Ramos (cell line): ENCODE measurements around the gene GPC3.

ENCODE experiments used
- in situ Hi-C: fragments of 300-500 bp; cut with MboI; formaldehyde crosslinking; loops from one replicate; pipeline ENCODE4 v1.14.3; 2022; ENCODE audit warnings: low sequenced_read_pairs; ENCODE audit not compliant: unreplicated experiment

The GPC3 gene

DNA sequence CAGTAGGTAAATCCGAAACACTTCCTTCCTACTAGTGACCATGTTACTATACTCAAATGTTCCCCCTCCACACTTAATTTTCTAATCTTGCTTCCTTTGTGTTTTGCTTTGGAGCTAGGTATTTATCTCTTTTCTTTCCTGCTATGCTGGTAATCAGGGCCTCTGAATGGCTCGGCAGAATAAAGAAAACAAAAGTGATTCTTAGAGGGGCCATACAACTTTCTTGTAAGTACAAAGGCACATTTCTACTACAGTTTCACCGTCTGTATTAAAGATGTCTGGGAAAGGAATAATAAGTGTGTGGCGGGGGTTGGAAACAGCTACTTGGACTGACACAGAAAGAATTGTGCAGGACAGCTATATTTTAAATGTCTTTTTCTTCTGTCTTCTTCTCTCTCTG lies 50.3 kb downstream of the GPC3 start:
- in situ Hi-C loops: no loop called here

DNA sequence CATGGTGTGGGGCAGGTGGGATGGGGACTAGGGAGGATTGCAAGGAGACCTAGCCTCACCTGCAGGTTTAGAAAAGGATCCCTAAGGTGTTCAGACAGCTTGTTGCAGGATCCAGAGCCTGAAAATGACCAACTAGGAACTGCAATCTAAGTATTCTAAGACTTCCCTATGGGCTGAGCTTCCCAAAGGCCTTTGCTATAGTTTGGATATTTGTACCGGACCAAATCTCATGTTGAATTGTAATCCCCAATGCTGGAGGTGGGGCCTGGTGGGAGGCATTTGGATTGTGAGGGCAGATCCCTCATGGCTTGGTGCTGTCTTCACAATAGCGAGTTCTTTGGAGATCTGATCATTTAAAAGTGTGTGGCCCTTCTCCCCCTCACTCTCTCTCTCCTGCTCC lies 52.1 kb downstream of the GPC3 start:
- in situ Hi-C loops: no loop called here

DNA sequence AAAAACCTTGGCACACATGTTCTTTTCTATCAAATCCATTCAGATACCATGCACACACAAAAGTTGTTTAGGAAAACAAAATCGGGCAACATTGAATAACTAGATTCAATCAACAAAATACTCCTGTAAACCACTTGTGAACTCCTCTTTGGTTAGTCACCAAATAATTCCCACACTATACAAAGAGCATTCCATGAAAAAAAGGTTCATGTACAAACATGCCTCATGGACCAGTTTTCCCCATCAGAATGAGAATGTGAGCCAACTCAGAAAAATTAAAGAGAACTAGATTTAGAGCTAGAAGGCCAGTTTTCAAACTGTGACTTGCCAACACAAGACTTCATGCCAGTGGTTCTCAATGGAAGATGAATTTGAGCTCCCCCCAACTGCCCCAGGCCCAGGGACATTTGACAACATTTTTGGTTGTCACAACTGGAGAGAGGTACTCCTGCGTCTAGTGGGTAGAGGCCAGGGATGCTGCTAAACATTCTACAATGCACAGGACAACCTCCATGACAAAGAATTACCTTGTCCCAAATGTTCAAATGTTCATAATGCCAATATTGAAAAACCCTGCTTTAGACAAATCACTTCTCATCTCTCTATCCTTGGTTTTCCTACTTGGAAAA lies 55.4 kb downstream of the GPC3 start:
- in situ Hi-C loops: no loop called here

DNA sequence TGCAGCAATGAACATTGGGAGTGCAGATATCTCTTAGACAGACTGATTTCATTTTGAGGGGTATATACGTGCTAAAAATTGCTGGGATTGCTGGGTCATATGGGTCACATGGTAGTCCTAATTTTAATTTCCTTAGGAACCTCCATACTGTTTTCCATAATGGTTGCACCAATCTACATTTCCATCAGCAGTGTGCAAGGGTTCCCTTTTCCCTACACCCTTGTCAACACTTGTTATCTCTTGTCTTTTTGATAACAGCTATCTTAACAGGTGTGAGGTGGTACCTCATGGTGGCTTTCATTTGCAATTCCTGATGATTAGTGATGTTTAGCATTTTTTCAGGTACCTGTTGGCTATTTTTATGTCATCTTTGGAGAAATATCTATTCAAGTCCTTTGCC lies 57.0 kb downstream of the GPC3 start:
- in situ Hi-C loops: no loop called here

DNA sequence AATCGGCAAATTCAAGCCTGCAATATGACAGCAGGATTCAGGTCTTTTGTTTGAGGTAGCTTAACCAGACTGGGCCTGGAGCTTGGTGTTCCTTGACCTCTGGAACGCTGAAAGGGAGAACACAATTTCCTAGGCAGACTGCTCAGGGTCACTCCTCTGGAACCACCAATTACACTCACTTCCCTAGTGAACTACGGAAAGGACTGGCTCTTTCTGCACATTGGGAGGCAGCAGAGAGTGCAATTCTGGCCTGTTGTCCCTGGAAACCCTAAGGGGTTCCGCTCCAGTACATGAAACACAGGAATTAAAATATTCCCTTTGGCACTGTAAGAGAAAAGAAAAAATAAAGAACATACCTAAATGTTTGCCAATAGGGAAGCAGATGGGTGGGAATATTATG lies 58.6 kb downstream of the GPC3 start:
- in situ Hi-C loops: no loop called here

DNA sequence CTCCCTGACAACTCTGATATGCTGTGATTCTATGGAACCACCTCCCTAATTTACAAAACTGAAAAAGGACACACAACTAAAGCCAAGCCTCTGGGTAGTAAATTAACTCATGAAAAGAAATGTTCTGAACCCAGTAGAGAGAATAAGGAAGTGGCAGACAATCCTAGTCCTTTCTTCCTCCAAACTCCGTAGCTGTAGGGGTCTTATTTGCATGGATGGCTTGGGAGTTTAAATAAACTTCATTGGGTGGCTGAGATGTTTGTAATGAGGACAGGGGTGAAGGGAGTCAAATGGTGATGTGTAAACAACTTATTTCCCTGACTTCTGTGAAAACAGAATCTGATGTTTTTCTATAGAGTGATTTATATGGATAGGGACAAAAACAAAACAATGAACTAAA lies 59.3 kb downstream of the GPC3 start:
- in situ Hi-C loops: no loop called here

DNA sequence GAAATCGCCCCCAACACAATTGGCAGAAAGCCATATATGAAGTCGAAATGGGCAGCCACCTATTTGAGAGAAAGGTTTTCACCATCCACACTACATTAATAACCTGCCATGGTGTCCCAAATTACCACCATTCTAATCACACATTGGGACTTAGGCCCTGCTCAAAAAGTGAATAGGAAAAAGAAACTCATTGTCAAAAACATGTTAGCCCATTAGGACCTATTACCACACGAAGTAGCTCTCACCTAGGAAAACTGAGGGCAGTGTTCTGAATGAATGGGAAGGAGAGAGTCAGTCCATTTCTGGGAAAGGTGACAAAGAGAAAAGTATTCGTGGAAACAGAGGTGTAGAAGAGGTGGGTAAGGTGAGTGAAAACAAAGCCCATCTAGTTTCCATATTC lies 60.8 kb downstream of the GPC3 start:
- in situ Hi-C loops: no loop called here

DNA sequence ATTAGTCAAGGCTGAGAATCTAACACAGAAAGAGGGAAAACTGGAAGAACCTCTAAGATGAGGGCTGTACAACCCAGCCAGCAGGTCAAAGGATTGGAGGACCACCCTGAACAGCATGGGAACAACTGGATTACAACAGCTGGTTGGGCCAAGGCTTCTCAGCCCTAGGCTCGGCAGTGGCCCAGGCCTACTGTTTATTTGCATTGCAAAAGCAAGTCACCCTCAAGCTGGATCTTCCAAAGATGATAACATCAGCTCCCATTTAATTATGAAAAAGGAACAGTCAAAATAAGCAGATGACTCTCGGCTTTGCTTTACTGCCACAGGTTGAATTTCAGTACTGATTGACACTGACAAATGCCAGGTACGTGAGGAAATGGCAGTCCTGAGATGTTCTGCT lies 61.8 kb downstream of the GPC3 start:
- in situ Hi-C loops: no loop called here

DNA sequence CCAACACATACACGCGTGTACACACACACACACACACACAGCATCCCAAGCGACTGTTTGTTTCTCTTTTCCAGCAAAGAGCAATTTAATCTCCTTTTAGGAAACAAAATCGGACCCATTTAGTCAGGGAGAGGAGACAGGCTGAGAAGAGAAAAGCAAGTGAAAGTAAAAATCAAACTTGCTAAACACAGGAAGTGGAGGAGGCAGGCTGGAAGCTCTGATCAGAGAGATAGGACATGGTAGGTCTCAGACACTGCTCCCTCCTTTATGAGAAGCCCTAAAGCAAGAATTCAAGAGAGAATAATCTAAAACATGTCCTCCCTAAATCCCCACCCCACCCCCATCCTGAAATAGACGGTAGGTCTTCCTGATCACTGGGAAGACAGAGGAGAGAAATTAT lies 62.3 kb downstream of the GPC3 start:
- in situ Hi-C loops: no loop called here

DNA sequence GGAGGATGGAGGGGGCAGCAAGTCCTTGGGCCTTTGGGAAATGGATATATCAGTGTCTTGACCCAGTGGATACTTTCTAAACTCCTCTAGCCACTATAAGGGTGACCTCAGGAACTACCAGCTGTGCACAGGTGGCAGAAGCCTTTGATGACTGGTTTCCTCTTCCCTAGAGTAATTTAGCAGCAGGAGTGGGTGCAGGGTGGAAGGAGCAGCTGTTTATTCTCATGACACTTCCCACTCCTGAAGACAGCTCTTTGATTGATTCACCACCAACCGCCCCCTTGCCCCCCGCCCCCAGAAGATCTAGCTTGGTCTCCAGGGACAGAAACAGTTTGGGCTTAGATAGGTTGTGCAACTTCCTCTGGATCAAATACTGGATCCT lies 63.0 kb downstream of the GPC3 start:
- in situ Hi-C loops: no loop called here

DNA sequence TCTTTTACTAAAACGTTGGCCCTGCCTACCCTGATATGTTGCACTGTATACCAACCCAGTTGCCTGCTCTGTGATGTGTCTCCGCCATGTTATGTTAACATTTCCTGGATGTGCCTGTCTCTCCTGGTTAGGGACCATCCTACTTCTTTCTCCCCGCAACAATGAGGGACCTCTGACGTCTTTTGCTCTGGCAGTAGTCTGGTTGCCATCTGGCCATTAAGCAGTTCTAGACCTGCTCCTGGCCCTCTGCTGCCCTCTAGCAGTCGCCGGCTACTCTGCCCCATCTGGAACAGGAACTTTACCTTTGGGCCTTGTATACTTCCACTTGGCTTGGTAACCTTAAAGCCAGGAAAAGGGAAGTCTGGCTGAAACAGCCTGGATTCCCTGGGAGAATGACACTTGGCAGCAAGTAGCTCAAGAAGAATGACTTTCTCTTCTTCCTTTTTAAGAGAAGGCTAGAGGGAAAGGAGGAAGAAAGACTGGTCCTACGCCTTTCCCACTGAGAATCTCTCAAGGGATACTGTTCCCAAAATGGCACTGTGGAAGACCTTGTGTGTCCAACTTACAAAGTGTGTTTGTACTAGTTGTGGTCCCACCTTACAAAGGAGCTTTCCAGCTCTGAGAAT lies 63.5 kb downstream of the GPC3 start:
- in situ Hi-C loops: no loop called here

DNA sequence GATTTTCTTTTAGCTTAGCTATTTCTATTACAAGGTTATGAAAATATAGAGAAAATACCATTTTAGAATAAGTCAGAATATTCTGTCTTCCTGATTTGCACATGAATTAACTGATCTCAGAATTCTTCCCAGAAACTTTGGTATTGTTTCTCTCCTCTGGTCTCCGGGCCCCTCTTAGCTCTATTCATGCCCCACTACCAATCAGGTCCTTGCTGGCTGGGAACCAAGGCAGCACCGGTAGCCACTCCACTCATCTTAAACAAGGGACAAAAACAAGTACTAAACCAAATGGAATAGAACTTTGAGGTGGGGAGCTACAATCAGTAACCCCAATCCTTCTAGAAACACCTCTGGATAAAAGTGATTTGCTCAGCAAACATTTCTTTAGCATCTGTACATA lies 64.3 kb downstream of the GPC3 start:
- in situ Hi-C loops: no loop called here

DNA sequence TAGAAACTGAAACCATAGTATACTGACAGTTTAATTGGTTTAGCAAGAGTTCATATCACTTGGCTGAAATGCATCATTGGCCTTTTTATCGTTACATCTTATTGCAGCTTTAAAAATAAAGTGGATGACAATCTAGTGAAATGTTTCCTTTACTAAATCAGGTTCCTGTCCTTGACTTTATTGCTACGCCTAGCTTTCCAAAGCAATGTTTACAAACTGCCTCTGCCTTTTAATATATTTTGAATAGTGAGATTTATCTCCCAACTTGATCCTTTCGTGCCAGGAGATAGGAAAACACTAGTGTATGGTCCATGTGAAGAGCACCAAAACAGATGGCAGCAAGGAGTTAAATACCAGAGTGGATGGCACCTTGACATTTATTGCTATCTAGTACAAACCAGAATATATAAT lies 67.0 kb downstream of the GPC3 start:
- in situ Hi-C loops: no loop called here

DNA sequence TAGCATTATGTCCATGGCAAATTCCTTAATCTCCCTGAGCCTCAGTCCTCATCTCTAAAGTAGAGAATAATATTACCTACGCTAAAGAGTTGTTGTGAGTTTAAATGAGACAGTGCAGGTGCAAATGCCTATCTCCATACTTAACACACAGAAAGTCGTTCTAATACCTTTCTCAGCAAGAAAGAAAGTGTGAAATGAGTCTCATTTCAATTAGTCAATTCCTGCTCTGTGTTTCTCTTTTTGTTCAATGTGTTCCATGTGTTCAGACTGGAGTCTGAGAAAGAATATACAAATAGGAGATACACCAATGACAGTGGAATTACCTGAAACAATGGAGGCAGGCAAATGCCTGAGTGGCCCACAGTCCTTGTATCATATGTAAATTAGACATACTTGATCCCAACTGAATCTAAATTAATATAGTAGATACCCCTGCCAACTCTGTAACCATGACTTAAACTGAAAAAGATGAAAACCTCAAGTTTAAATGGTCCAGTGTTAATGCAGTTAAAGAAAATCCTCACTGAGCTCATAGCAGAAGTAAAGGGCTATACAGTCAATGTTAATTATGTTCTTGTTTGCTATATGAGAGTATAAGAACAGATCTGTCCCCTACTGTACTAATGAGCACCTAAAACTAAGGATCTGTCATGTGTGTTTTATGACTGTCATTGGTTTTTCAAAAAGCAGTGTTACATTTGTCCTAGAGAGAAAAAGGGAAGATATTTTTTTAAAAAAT lies 68.2 kb downstream of the GPC3 start:
- in situ Hi-C loops: no loop called here

DNA sequence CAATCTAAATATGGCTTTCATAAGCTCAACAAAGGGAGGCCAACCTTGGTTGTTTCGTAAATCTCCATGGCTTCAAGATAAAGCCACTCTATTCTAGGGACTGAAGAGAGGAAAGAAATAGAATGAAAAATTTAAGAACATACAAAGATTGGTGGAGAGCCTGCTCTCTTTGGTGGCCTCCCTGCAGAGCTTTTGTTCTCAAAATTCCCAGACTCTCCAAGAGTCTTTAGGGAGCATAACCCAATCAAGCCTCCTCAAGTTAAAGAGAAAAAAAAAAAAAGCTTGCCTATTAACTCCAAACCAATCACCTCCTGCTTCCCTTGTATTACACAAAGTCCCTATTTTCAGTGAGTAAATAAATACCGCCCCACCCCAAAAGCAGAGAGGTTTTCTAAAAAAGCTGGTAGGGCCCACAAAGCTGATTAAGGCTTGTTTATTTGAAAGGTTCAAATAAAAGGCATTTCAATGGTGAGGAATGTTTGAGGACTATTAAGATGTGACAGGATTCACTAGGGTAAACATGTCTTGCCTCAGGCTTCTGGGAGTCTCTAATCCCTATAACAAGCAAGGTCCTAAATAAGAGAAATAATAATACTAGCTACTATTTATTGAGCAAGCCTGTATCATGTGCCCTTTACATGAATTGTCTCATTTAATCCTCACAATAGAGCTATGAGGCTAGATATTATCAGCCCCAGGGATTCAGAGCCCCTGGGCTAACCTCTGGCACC lies 71.6 kb downstream of the GPC3 start:
- in situ Hi-C loops: no loop called here

DNA sequence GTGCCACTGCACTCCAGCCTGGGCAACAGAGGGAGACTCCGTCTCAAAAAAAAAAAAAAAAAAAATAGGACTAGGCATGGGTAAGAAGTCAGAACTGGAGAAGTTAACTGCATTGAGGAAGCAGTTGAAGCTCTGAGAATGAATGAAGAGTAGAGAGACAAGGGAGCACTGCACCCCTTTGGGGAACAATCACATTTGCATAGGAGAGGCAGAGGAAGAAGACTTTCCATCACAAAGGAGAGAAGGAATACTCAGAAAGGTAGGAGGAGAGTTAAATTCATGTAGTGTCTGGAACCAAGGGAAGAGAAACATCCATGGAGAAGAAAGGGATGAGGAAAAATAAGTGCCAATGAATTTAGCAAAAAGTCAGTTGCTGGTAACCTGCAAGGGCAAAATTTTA lies 72.4 kb downstream of the GPC3 start:
- in situ Hi-C loops: no loop called here

DNA sequence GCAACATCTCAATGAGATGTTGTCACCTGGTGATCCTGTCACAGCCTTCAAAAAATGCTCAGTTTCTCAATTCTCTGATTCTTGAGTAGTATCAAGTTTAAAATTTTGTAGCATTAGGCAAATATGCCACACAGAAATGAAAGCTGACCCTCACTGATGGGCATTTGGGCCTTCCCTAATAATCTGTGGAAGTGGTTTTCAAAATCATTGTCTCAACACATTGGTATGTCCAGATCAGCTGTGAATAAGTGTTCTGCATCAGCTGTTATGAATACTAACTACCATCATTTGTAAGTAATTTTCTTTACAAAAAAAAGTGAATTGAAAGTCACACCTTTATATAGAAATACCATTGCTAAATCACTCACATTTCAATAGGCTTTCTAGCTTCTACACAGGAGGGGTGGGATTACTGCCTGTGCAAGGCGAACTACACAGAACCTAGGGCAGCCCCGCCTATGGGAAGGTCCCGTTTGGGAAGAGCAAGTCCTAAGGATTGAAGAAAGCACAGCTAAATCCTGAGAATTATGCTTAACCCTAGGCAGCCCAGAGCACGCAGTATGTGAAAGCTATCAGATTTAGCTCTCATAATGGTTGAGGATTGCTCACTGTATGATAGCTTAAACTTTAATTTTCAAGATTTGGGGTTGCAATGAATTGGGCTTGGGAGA lies 73.4 kb downstream of the GPC3 start:
- in situ Hi-C loops: no loop called here

DNA sequence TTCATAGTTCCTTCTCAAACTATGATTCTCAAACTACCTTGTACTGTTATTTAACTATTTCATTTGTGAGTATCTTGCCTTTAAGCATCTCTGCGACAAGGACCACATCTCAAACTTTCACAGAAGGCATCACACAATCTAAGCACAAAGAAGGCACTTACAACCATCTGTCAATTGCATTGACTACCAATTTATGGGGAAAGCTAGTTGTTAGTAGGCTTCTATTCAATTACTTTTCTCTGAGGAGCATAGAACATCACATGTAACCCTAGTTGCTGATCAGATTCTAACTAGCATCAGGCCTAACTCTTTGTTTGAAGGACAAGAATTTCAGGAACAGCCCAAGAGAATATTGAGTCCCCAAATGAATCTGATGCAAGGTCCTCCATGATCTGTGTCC lies 74.9 kb downstream of the GPC3 start:
- in situ Hi-C loops: no loop called here

DNA sequence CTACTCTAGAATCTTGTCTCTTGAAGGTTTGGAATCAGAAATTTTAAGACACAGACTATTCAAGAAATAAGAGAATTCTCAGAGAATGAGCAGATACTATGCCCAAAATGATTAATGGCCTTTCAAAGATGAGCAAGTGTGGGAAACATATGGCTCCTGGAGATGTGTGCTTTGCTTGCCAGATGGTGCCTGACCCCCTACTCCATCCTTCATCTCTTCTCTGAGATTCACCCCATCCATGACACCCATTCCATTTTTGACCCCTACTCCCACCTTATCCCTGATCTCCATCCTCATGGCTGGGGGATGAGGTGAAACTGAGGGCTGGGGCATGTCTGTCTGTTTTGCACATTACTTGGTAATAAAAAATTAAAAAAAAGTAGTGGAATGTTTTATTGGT lies 75.5 kb downstream of the GPC3 start:
- in situ Hi-C loops: no loop called here

DNA sequence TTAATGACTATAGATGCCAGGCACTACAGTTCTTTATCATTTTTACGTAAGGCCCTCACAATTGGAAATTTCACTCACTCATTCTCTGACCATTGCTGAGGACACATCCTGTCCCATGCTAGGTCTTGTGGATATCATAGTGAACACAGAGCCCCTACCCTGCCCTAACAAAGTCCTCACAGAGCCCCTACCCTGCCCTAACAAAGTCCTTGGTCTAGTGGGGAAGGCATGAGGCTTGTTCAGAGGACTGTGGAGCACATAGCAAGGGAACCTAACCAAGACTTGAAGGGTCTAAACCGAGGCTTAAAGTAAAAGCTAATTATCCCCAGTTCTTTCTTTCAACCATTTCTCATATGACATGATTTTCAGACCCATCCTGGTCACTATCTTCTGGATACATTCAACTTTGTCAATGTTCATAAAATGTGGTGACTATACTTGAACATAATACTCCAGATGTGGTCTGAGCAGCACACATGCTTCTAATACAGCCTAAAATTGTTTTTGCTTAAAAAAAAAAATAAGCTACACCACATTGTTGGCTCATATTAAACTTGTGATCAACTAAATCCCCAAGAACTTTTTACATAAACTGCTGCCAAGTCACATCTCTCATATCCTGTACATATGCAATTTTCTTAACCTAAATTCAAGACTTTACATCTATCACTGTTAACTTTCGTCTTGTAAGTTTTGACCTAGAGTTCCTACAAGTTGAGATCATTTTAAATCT lies 77.0 kb downstream of the GPC3 start:
- in situ Hi-C loops: no loop called here
